ENCODE measurements around the gene OSGIN1.

- TF ChIP-seq OSR2 (tag by site-specific recombination; IDR thresholded peaks at IDR 0.05): no peak
- TF ChIP-seq REPIN1 (tag by site-specific recombination; IDR thresholded peaks at IDR 0.05; ENCODE audit: low read depth): no peak
- no peak for TF ChIP-seq ZNF776 (tag by site-specific recombination; IDR thresholded peaks at IDR 0.05; ENCODE audit: borderline replicate concordance)
- no peak for TF ChIP-seq CTCF (tag by site-specific recombination; IDR thresholded peaks at IDR 0.05)
- TF ChIP-seq ZBTB17 (tag by site-specific recombination; IDR thresholded peaks at IDR 0.05): no peak
- TF ChIP-seq ZNF501 (tag by site-specific recombination; IDR thresholded peaks at IDR 0.05): no peak
- no peak for TF ChIP-seq ZNF24 (tag by site-specific recombination; IDR thresholded peaks at IDR 0.05)
- no peak for TF ChIP-seq ZNF239 (tag by site-specific recombination; IDR thresholded peaks at IDR 0.05)
- no peak for TF ChIP-seq TCF7L2 (IDR thresholded peaks at IDR 0.05; ENCODE audit: borderline replicate concordance, low read depth, low read length)
- no peak for TF ChIP-seq ZNF138 (tag by site-specific recombination; IDR thresholded peaks at IDR 0.05; ENCODE audit: borderline replicate concordance)
- TF ChIP-seq ZNF10 (tag by site-specific recombination; IDR thresholded peaks at IDR 0.05): no peak
- no peak for TF ChIP-seq YY1 (tag by site-specific recombination; IDR thresholded peaks at IDR 0.05)
Measured at GRCh38 chr16:83942815-83943515, 10.1 kb upstream of the OSGIN1 start.
